ENCODE data around the gene GCSAML. TPM values are rescaled to one million over a fixed set of nuclear protein-coding genes. Genes with fewer than 3 reads are reported as not detected.

The GCSAML gene
- total and polyA plus RNA-seq, 4 donors, result 0.03 to 1.8 TPM; not detected in 2

DNA sequence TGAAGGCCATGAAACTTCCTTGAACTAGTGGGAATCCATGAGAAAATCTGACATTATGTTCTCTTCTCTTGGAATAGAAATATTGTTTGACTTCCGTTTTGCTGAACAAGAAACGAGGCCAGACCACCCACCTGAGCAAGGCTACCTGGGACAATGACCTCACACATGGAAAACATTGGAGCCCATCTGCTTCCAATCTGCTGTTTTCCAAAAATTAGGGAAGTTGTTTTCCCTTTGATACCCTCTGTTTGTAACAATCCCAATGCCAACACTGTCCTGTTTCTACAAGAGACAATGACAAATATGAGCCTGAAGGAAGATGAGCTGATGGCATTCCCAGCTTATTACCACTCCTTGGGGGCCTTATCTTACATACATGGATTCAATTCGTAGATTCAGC is 42.1 kb upstream of the GCSAML start:
- Histone ChIP-seq H3K9me3 (ENCODE audit: control insufficient read depth in 4 of 4, low read length in 3 of 4) (no peaks in the 10 kb centered on the region), H3K9ac (ENCODE audit: low read depth in 1 of 2, low read length in 2 of 2) (no peak overlapping the region), H3K4me1 (ENCODE audit: control insufficient read depth in 4 of 4, insufficient read depth in 4 of 4, low read length in 3 of 4) (no peaks in the 10 kb centered on the region), H3K27me3 (ENCODE audit: control insufficient read depth in 4 of 4, insufficient read depth in 4 of 4, low read length in 3 of 4) (no peaks in the 10 kb centered on the region), H3K4me3 (ENCODE audit: low read depth in 1 of 3, low read length in 3 of 3) (no peak overlapping the region), H3K27ac (ENCODE audit: low read depth in 1 of 2, low read length in 2 of 2) (no peak overlapping the region), H3K36me3 (ENCODE audit: control insufficient read depth in 4 of 4, insufficient read depth in 3 of 4, low read depth in 1 of 4, low read length in 3 of 4) (no peaks in the 10 kb centered on the region)
- WGBS, result 29% methylated on average over 3 of the region's 3 CpGs
- TF ChIP-seq FOXA1 (IDR thresholded peaks at IDR 0.05) (no peak), JUND (IDR thresholded peaks at IDR 0.05) (no peak), YY1 (IDR thresholded peaks at IDR 0.05) (no peak), FOXA2 (IDR thresholded peaks at IDR 0.05) (no peak), EGR1 (IDR thresholded peaks at IDR 0.05; ENCODE audit: low read depth in 2 of 2) (no peak), TAF1 (conservative IDR thresholded peaks at IDR 0.05) (no peak), GABPA (IDR thresholded peaks at IDR 0.05 in 1 of 2, conservative IDR thresholded peaks at IDR 0.05 in 1 of 2) (no peak), HNF4G (IDR thresholded peaks at IDR 0.05) (no peak)
- TF ChIP-seq, protein P1, sequence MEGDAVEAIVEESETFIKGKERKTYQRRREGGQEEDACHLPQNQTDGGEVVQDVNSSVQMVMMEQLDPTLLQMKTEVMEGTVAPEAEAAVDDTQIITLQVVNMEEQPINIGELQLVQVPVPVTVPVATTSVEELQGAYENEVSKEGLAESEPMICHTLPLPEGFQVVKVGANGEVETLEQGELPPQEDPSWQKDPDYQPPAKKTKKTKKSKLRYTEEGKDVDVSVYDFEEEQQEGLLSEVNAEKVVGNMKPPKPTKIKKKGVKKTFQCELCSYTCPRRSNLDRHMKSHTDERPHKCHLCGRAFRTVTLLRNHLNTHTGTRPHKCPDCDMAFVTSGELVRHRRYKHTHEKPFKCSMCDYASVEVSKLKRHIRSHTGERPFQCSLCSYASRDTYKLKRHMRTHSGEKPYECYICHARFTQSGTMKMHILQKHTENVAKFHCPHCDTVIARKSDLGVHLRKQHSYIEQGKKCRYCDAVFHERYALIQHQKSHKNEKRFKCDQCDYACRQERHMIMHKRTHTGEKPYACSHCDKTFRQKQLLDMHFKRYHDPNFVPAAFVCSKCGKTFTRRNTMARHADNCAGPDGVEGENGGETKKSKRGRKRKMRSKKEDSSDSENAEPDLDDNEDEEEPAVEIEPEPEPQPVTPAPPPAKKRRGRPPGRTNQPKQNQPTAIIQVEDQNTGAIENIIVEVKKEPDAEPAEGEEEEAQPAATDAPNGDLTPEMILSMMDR (IDR thresholded peaks at IDR 0.05; ENCODE audit: low read depth, low read length, missing input control), result no peak
- TF ChIP-seq, protein P2, sequence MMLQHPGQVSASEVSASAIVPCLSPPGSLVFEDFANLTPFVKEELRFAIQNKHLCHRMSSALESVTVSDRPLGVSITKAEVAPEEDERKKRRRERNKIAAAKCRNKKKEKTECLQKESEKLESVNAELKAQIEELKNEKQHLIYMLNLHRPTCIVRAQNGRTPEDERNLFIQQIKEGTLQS (IDR thresholded peaks at IDR 0.05), result no peak
- TF ChIP-seq, protein P3, sequence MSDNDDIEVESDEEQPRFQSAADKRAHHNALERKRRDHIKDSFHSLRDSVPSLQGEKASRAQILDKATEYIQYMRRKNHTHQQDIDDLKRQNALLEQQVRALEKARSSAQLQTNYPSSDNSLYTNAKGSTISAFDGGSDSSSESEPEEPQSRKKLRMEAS (IDR thresholded peaks at IDR 0.05), result no peak
- TF ChIP-seq, protein P4, sequence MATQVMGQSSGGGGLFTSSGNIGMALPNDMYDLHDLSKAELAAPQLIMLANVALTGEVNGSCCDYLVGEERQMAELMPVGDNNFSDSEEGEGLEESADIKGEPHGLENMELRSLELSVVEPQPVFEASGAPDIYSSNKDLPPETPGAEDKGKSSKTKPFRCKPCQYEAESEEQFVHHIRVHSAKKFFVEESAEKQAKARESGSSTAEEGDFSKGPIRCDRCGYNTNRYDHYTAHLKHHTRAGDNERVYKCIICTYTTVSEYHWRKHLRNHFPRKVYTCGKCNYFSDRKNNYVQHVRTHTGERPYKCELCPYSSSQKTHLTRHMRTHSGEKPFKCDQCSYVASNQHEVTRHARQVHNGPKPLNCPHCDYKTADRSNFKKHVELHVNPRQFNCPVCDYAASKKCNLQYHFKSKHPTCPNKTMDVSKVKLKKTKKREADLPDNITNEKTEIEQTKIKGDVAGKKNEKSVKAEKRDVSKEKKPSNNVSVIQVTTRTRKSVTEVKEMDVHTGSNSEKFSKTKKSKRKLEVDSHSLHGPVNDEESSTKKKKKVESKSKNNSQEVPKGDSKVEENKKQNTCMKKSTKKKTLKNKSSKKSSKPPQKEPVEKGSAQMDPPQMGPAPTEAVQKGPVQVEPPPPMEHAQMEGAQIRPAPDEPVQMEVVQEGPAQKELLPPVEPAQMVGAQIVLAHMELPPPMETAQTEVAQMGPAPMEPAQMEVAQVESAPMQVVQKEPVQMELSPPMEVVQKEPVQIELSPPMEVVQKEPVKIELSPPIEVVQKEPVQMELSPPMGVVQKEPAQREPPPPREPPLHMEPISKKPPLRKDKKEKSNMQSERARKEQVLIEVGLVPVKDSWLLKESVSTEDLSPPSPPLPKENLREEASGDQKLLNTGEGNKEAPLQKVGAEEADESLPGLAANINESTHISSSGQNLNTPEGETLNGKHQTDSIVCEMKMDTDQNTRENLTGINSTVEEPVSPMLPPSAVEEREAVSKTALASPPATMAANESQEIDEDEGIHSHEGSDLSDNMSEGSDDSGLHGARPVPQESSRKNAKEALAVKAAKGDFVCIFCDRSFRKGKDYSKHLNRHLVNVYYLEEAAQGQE (IDR thresholded peaks at IDR 0.05), result no peak
- no peak for DNase-seq (ENCODE audit: low spot score)

DNA sequence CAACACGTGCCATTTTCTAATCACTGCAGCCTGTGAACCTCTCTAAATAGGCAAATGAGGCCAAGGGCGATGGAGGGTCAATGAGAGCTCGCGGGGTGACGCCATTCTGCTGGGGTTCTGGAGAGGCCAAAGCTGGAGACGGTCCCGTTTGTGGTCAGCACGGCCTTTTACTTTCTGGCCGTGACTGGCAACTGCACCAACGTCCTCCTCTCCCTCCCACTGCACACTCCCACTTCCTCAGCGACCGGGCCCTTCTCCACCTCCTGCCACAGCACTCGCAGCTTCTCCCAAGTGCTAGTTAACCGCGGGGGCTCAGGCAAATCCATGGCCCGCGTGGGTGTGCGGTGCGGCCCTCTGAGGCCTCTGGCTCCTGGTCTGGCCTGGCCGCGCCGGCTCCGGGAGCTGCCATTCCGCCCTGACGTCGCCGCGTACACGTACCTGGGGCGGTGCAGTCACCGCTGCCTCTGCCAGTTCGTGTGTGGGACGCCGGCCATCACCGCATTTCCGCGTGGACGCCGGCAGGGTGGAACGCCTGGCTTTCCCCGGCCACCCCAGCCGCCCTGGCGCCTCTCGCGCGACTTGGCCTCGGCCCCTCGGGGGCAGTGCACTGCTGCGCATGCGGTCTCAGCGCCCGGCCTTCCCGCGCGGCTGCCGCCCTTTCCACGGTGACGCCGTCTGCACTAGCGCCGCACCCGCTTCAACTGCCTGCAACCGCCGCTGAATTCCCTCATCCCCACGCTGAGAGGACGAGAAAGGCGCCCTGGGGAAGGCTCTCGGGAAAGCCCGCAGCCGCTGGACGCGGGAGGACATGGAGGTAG is 30.9 kb upstream of the GCSAML start:
- Histone ChIP-seq H3K4me1 (ENCODE audit: control insufficient read depth in 4 of 4, insufficient read depth in 4 of 4, low read length in 3 of 4) (no peaks in the 10 kb centered on the region), H3K27me3 (ENCODE audit: control insufficient read depth in 4 of 4, insufficient read depth in 4 of 4, low read length in 3 of 4) (peaks cover 0 to 3% (median 1%) of the 10 kb centered on the region in 4 donors), H3K4me3 (ENCODE audit: low read depth in 1 of 3, low read length in 3 of 3) (no peak overlapping the region), H3K27ac (ENCODE audit: low read depth in 1 of 2, low read length in 2 of 2) (no peak overlapping the region), H3K36me3 (ENCODE audit: control insufficient read depth in 4 of 4, insufficient read depth in 3 of 4, low read depth in 1 of 4, low read length in 3 of 4) (no peaks in the 10 kb centered on the region), H3K9ac (ENCODE audit: low read depth in 1 of 2, low read length in 2 of 2) (no peak overlapping the region), H3K9me3 (ENCODE audit: control insufficient read depth in 4 of 4, low read length in 3 of 4) (peaks cover 0 to 16% (median 2%) of the 10 kb centered on the region in 4 donors)
- no peak for DNase-seq (ENCODE audit: low spot score)
- WGBS, result 40% methylated on average over 72 of the region's 72 CpGs
- TF ChIP-seq HNF4A (conservative IDR thresholded peaks at IDR 0.05) (no peak), RXRA (IDR thresholded peaks at IDR 0.05) (no peak), EGR1 (IDR thresholded peaks at IDR 0.05; ENCODE audit: low read depth in 2 of 2) (no peak)
- TF ChIP-seq, protein P4 (IDR thresholded peaks at IDR 0.05), result no peak
- TF ChIP-seq, protein P2 (IDR thresholded peaks at IDR 0.05), result no peak
- TF ChIP-seq, protein P5, sequence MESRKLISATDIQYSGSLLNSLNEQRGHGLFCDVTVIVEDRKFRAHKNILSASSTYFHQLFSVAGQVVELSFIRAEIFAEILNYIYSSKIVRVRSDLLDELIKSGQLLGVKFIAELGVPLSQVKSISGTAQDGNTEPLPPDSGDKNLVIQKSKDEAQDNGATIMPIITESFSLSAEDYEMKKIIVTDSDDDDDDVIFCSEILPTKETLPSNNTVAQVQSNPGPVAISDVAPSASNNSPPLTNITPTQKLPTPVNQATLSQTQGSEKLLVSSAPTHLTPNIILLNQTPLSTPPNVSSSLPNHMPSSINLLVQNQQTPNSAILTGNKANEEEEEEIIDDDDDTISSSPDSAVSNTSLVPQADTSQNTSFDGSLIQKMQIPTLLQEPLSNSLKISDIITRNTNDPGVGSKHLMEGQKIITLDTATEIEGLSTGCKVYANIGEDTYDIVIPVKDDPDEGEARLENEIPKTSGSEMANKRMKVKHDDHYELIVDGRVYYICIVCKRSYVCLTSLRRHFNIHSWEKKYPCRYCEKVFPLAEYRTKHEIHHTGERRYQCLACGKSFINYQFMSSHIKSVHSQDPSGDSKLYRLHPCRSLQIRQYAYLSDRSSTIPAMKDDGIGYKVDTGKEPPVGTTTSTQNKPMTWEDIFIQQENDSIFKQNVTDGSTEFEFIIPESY (IDR thresholded peaks at IDR 0.05), result no peak
